Right lobe of liver (tissue), 4 donors: ENCODE data around the gene PPFIBP1.

Source experiments
- CTCF ChIP-seq, 4 donors: fragments of 200-600 bp in 3 of 4; fragments of 450-650 bp in 1 of 4; IDR thresholded peaks; one replicate each; pipeline versions ENCODE4 v1.5.1 to v1.8.0; 2016 to 2022; ENCODE audit warnings: antibody characterized with exemption in 4 of 4, mild to moderate bottlenecking in 2 of 4
- POLR2A ChIP-seq: fragments of 450-650 bp; IDR thresholded peaks from one replicate; pipeline ENCODE4 v1.6.1; 2017; ENCODE audit warnings: antibody characterized with exemption, mild to moderate bottlenecking
- donor health status: DM: no; HTN: no; CAD: no.
- donor health status: DM: no; HTN: no; CAD: no.
- donor health status: DM: no; HTN: yes; CAD: no.

- TF ChIP-seq CTCF (IDR thresholded peaks at IDR 0.05) (no peak), POLR2A (no peak)
Measured at GRCh38 chr12:27515671-27516070, 8.3 kb upstream of the PPFIBP1 start.
